C4-2B (cell line): Measurements from ENCODE around the gene ASAP2.

Source experiments
- H3K27ac ChIP-seq: fragments of 450-650 bp; 2 replicates; pipeline ENCODE4 v1.5.1; 2017
- ZFX ChIP-seq: fragments of 450-650 bp; IDR thresholded peaks from 2 replicates; pipeline ENCODE4 v1.6.1; 2017
- TF ChIP-seq, protein P1 (sequence below): fragments of 450-650 bp; conservative IDR thresholded peaks from 2 replicates; pipeline ENCODE4 v1.5.1; 2017; ENCODE audit warnings: mild to moderate bottlenecking

Gene ASAP2

GRCh38 chr2:9388950-9389911, 182.6 kb downstream of the ASAP2 start:
- no peak for TF ChIP-seq ZFX
- TF ChIP-seq, protein P1, sequence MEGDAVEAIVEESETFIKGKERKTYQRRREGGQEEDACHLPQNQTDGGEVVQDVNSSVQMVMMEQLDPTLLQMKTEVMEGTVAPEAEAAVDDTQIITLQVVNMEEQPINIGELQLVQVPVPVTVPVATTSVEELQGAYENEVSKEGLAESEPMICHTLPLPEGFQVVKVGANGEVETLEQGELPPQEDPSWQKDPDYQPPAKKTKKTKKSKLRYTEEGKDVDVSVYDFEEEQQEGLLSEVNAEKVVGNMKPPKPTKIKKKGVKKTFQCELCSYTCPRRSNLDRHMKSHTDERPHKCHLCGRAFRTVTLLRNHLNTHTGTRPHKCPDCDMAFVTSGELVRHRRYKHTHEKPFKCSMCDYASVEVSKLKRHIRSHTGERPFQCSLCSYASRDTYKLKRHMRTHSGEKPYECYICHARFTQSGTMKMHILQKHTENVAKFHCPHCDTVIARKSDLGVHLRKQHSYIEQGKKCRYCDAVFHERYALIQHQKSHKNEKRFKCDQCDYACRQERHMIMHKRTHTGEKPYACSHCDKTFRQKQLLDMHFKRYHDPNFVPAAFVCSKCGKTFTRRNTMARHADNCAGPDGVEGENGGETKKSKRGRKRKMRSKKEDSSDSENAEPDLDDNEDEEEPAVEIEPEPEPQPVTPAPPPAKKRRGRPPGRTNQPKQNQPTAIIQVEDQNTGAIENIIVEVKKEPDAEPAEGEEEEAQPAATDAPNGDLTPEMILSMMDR: no peak

GRCh38 chr2:9390151-9390850, 183.7 kb downstream of the ASAP2 start:
- no peak for TF ChIP-seq ZFX
- TF ChIP-seq, protein P1: no peak
- H3K27ac ChIP-seq: no peak overlapping the region

More at GRCh38 chr2:9388950-9389911, 182.6 kb downstream of the ASAP2 start:
- no peak overlapping the region for H3K27ac ChIP-seq

DNA sequence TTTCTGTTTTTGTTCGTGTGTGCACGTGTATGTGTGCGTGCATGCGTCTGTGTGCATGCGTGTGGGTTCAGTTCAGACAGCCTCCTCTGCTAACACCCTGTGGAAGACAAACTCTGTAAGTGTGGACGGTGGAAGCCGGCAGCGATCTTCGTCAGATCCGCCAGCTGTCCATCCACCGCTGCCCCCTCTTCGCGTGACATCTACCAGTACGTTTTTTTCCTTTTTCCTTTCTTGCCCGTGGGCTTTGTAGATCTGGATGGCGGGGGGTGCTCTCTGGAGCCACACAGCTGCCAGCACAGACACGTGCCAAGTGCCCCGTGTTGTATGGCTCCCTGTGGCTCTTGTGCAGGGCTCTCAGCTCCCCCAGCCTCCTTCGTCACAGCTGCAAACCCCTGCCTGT, 184.4 kb downstream of the ASAP2 start:
- no peak for TF ChIP-seq ZFX
- TF ChIP-seq, protein P1: no peak
- no peak overlapping the region for H3K27ac ChIP-seq

DNA sequence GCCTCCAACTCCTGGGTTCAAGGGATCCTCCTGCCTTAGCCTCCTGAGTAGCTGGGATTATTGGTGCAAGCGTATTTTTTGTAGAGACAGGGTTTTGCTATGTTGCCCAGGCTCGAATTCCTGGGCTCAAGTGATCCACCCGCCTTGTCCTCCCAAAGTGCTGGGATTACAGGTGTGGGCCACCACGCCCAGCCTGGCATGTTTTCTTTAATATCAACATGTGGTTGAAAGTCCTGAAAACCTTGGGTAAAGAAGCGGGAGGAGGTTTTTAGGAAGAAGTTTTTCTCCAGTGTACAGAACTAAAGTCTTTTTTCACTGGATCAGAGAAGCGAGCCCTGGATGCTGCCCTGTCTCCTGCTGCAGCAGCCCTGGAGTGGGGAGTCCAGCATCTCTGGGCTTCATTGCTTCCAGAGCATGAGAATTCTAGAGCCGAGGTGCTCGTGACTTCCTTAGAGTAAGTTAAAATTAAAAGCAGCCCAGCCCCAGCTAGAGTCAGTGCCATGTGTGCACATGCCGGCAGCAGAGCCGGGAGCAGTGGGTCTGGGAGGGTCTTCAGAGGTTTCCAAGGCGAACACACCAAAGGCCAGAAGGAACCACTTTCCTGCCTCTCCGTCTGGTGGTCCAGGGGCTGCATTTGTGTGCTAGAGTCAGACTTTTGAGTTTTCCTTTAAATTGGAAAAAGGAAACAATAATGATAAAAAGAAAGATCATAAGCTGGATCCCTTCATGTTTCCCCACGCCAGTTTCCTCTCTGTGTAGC, 185.5 kb downstream of the ASAP2 start:
- H3K27ac ChIP-seq: no peak overlapping the region
- TF ChIP-seq, protein P1: no peak
- TF ChIP-seq ZFX: no peak

DNA sequence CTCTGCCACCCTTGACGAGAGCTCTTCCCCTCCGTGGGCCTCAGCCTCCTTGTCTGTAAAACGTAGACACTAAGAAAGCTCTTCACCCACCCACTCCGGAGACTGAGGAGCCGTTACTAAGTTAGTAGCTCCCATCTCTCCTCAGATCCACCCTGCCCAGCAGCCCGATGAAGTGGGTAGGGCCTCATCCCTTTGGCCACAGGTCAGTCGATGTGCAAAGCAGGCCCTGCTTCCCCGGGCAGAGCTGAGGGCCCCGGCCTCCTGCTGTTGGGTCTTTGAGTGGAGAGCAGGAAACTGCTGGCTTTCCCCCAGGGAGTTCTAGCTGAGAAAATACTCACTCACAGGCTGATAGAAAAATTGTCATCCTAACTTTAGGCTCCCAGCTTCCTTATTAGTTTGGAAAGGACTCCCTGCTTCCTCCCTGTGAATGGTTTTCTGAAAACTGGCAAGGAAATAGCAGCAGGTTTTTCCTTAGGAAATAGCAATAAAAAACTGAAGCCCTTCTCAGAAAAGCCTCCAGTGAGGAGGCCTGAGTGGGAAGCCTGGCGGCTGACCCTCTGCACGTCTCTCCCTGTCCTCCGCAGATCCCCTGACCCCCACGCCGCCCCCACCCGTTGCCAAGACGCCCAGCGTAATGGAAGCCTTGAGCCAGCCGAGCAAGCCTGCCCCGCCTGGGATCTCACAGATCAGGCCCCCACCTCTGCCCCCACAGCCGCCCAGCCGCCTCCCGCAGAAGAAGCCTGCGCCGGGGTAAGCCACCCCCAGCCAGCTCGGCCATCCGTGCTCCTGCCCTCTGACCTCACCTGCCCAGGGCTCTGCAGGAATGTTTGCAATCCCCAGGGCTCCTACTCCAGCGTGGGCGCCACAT, 186.5 kb downstream of the ASAP2 start:
- TF ChIP-seq ZFX: no peak
- TF ChIP-seq, protein P1: no peak

DNA sequence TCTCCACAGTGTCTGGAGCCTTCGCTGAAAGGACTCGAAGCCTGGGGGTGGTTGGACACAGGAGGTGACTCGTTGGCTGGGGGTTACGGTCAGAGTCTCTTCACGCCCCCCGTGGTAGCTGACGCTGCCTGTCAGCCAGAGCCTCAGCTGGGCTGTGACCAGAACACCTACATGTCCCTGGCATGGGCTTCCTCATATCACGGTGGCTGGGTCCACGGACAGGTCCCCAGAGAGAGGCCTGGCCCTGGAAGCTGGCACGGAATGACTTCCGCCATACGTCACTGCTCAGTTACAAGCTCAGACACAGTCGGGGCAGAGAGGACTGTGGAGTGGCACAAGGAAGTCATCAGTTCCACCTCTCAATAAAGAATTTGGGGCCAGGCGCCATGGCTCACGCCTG, 188.2 kb downstream of the ASAP2 start:
- no peak overlapping the region for H3K27ac ChIP-seq
- TF ChIP-seq ZFX: no peak
- TF ChIP-seq, protein P1: no peak

More for the DNA sequence above, 186.5 kb downstream of the ASAP2 start:
- H3K27ac ChIP-seq: no peak overlapping the region
